GM18909 (cell line): ENCODE measurements around the gene USP49.
"Not testable (repeated sequence)": the region's sequence is repeated elsewhere in the genome, so short reads cannot be mapped to it uniquely, and the experiment has no call there.

Source experiments
- ATAC-seq: cut with Tn5 transposase; IDR thresholded peaks from one replicate; pipeline ENCODE4 v1.9.1; 2021; ENCODE audit warnings: mild to moderate bottlenecking; ENCODE audit not compliant: unreplicated experiment, poor library complexity

The USP49 gene

GRCh38 chr6:41895300-41896233, at the start of gene USP49:
Gene USP49 (minus strand): TSS chr6:41895375. CDS start chr6:41806983, 88,392 bp downstream.
- peak; percentile 83 for ATAC-seq

GRCh38 chr6:41943456-41943855, 48.3 kb upstream of the USP49 start:
- ATAC-seq = no peak

- not testable (repeated sequence) for ATAC-seq
These were observed 47.7 kb upstream of the USP49 start for GRCh38 chr6:41942882-41943281.

GRCh38 chr6:41942067-41942851, 47.1 kb upstream of the USP49 start:
- peak; percentile 6 for ATAC-seq

- ATAC-seq = peak; percentile 87
These were observed 46.3 kb upstream of the USP49 start, which contains the start of gene CCND3 for GRCh38 chr6:41941280-41942066. Gene CCND3 (minus strand): TSS chr6:41941808. CDS start chr6:41941649, 159 bp downstream.

GRCh38 chr6:41940759-41941279, 45.6 kb upstream of the USP49 start:
- ATAC-seq = no peak

- no peak for ATAC-seq
These were observed 44.9 kb upstream of the USP49 start for GRCh38 chr6:41939848-41940758.

- ATAC-seq = no peak
These were observed 44.1 kb upstream of the USP49 start for GRCh38 chr6:41939176-41939847.

- ATAC-seq = no peak
These were observed 43.5 kb upstream of the USP49 start for GRCh38 chr6:41938590-41939175.

GRCh38 chr6:41937861-41938574, 42.8 kb upstream of the USP49 start:
- no peak for ATAC-seq

- ATAC-seq = no peak
These were observed 42.3 kb upstream of the USP49 start for GRCh38 chr6:41937472-41937860.

GRCh38 chr6:41936073-41936837, 41.1 kb upstream of the USP49 start:
- ATAC-seq = peak; percentile 66

- no peak for ATAC-seq
These were observed 40.5 kb upstream of the USP49 start for GRCh38 chr6:41935685-41936072.

GRCh38 chr6:41935193-41935574, 40.0 kb upstream of the USP49 start:
- no peak for ATAC-seq

- ATAC-seq = no peak
These were observed 39.4 kb upstream of the USP49 start for GRCh38 chr6:41934278-41935192.

GRCh38 chr6:41932378-41932777, 37.2 kb upstream of the USP49 start:
- ATAC-seq = no peak
